ENCODE measurements around the gene BEX3. TPM values are rescaled to one million over a fixed set of nuclear protein-coding genes. Genes with fewer than 3 reads are reported as not detected.
A peak's percentile ranks its signal among the peaks of the same experiment; 100 is the strongest.
"Not testable (repeated sequence)": the region's sequence is repeated elsewhere in the genome, so short reads cannot be mapped to it uniquely, and the experiment has no call there.

The BEX3 gene
- polyA plus RNA-seq, 2 donors, result 28.2 to 60.1 TPM

GRCh38 chrX:103357871-103358270 lies 18.5 kb upstream of the BEX3 start:
- peak overlapping the region in 1 of 2 donors; percentile 69 for H3K4me3 ChIP-seq (ENCODE audit: low read depth in 1 of 2, low read length in 2 of 2)
- H3K36me3 ChIP-seq (ENCODE audit: control insufficient read depth in 2 of 2, insufficient read depth in 2 of 2, low read length in 1 of 2), result no peaks in the 10 kb centered on the region
- no peak overlapping the region for H3K27ac ChIP-seq (ENCODE audit: low read depth in 2 of 2, low read length in 1 of 2)
- 84 to 92% methylated on average over 2 of the region's 2 CpGs for WGBS, 2 donors
- no peaks in the 10 kb centered on the region for H3K9me3 ChIP-seq (ENCODE audit: control insufficient read depth in 2 of 2, insufficient read depth in 1 of 2, low read depth in 1 of 2, low read length in 1 of 2)
- H3K4me1 ChIP-seq (ENCODE audit: control insufficient read depth in 2 of 2, insufficient read depth in 2 of 2, low read length in 1 of 2), result no peaks in the 10 kb centered on the region
- H3K27me3 ChIP-seq (ENCODE audit: control insufficient read depth in 1 of 2, insufficient read depth in 2 of 2, low read length in 2 of 2), result no peaks in the 10 kb centered on the region

- H3K9me3 ChIP-seq (ENCODE audit: control insufficient read depth in 2 of 2, insufficient read depth in 1 of 2, low read depth in 1 of 2, low read length in 1 of 2); H3K4me3 ChIP-seq (ENCODE audit: low read depth in 1 of 2, low read length in 2 of 2); H3K27me3 ChIP-seq (ENCODE audit: control insufficient read depth in 1 of 2, insufficient read depth in 2 of 2, low read length in 2 of 2); H3K36me3 ChIP-seq (ENCODE audit: control insufficient read depth in 2 of 2, insufficient read depth in 2 of 2, low read length in 1 of 2); H3K27ac ChIP-seq (ENCODE audit: low read depth in 2 of 2, low read length in 1 of 2); H3K4me1 ChIP-seq (ENCODE audit: control insufficient read depth in 2 of 2, insufficient read depth in 2 of 2, low read length in 1 of 2): not testable (repeated sequence)
- 77 to 86% methylated on average over 3 of the region's 3 CpGs for WGBS, 2 donors
Observed at GRCh38 chrX:103359605-103360004, 16.7 kb upstream of the BEX3 start.

DNA sequence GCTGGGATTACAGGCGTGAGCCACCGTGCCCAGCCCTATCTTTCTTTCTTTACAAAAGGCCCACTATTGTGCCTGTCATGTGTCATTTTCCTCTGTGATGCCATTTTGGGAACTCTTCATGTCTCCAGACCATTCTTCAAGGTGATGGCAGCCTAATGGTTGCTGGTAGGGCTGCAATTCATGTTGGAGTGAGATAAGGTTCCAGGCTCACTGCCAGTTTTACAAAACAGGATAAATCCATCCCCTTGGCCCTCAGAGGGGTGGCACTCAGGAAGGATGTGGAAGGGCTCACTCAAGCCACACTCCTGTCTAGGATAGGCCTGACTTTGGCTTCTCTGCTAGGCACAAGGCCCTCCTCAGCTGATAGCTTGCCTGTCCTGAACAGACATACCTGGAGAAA lies 16.2 kb upstream of the BEX3 start:
- H3K9me3 ChIP-seq (ENCODE audit: control insufficient read depth in 2 of 2, insufficient read depth in 1 of 2, low read depth in 1 of 2, low read length in 1 of 2), result no peaks in the 10 kb centered on the region
- WGBS, 2 donors, result 75 to 82% methylated on average over 2 of the region's 2 CpGs
- H3K27ac ChIP-seq (ENCODE audit: low read depth in 2 of 2, low read length in 1 of 2), result no peak overlapping the region
- no peaks in the 10 kb centered on the region for H3K4me1 ChIP-seq (ENCODE audit: control insufficient read depth in 2 of 2, insufficient read depth in 2 of 2, low read length in 1 of 2)
- H3K4me3 ChIP-seq (ENCODE audit: low read depth in 1 of 2, low read length in 2 of 2), result no peak overlapping the region
- H3K36me3 ChIP-seq (ENCODE audit: control insufficient read depth in 2 of 2, insufficient read depth in 2 of 2, low read length in 1 of 2), result no peaks in the 10 kb centered on the region
- H3K27me3 ChIP-seq (ENCODE audit: control insufficient read depth in 1 of 2, insufficient read depth in 2 of 2, low read length in 2 of 2), result no peaks in the 10 kb centered on the region

DNA sequence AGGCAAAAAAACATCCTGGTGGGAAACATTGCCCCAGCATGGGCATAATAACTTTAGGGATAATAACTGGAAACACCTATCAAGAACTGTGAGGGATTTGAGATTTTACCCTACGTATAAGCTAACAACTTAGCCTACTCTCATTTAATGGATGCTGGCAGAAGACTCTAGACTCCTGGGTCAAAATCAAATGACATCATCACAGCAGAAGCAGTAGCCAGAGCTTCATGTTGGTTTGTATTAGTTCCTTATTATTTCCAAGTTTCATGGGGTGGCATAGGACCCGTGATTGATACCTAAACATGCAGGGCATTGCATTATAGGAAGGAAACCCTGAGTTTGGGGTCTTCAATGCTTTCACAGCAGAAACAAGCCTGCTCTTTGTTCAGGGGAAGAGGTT lies 15.4 kb upstream of the BEX3 start:
- H3K27me3 ChIP-seq (ENCODE audit: control insufficient read depth in 1 of 2, insufficient read depth in 2 of 2, low read length in 2 of 2), result no peaks in the 10 kb centered on the region
- H3K4me3 ChIP-seq (ENCODE audit: low read depth in 1 of 2, low read length in 2 of 2), result no peak overlapping the region
- H3K36me3 ChIP-seq (ENCODE audit: control insufficient read depth in 2 of 2, insufficient read depth in 2 of 2, low read length in 1 of 2), result no peaks in the 10 kb centered on the region
- no peaks in the 10 kb centered on the region for H3K4me1 ChIP-seq (ENCODE audit: control insufficient read depth in 2 of 2, insufficient read depth in 2 of 2, low read length in 1 of 2)
- 48 to 61% methylated on average over 2 of the region's 2 CpGs for WGBS, 2 donors
- no peaks in the 10 kb centered on the region for H3K9me3 ChIP-seq (ENCODE audit: control insufficient read depth in 2 of 2, insufficient read depth in 1 of 2, low read depth in 1 of 2, low read length in 1 of 2)
- H3K27ac ChIP-seq (ENCODE audit: low read depth in 2 of 2, low read length in 1 of 2), result no peak overlapping the region

- Histone ChIP-seq H3K4me3 (ENCODE audit: low read depth in 1 of 2, low read length in 2 of 2) (no peak overlapping the region), H3K4me1 (ENCODE audit: control insufficient read depth in 2 of 2, insufficient read depth in 2 of 2, low read length in 1 of 2) (no peaks in the 10 kb centered on the region), H3K27me3 (ENCODE audit: control insufficient read depth in 1 of 2, insufficient read depth in 2 of 2, low read length in 2 of 2) (no peaks in the 10 kb centered on the region), H3K9me3 (ENCODE audit: control insufficient read depth in 2 of 2, insufficient read depth in 1 of 2, low read depth in 1 of 2, low read length in 1 of 2) (no peaks in the 10 kb centered on the region), H3K27ac (ENCODE audit: low read depth in 2 of 2, low read length in 1 of 2) (no peak overlapping the region), H3K36me3 (ENCODE audit: control insufficient read depth in 2 of 2, insufficient read depth in 2 of 2, low read length in 1 of 2) (no peaks in the 10 kb centered on the region)
- WGBS, 2 donors, result 16 to 43% methylated on average over 1 of the region's 1 CpG
Observed at GRCh38 chrX:103361798-103362197, 14.5 kb upstream of the BEX3 start.

GRCh38 chrX:103362474-103362873 lies 13.9 kb upstream of the BEX3 start:
- no peaks in the 10 kb centered on the region for H3K9me3 ChIP-seq (ENCODE audit: control insufficient read depth in 2 of 2, insufficient read depth in 1 of 2, low read depth in 1 of 2, low read length in 1 of 2)
- WGBS, 2 donors, result 29% methylated on average over 1 of the region's 1 CpG
- no peak overlapping the region for H3K4me3 ChIP-seq (ENCODE audit: low read depth in 1 of 2, low read length in 2 of 2)

DNA sequence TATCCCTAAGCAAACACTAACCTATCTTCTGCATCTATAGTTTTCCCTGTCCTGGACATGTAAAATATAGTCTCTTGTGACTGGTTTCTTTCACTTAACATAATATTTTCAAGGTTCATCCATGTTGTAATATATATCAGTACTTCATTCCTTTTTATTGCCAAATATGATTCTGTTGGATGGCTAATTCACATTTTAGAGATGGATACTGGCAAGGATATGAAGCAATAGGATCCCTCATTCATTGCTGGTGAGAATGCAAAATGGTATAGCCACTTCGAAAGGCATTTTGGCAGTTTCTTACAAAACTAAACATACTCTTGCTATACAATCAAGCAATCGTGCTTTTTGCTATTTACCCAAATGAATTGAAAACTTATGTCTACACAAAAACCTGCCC lies 13.3 kb upstream of the BEX3 start:
- no peaks in the 10 kb centered on the region for H3K9me3 ChIP-seq (ENCODE audit: control insufficient read depth in 2 of 2, insufficient read depth in 1 of 2, low read depth in 1 of 2, low read length in 1 of 2)
- no peak overlapping the region for H3K27ac ChIP-seq (ENCODE audit: low read depth in 2 of 2, low read length in 1 of 2)
- 90 to 93% methylated on average over 2 of the region's 2 CpGs for WGBS, 2 donors

More at GRCh38 chrX:103362474-103362873, 13.9 kb upstream of the BEX3 start:
- no peaks in the 10 kb centered on the region for H3K27me3 ChIP-seq (ENCODE audit: control insufficient read depth in 1 of 2, insufficient read depth in 2 of 2, low read length in 2 of 2)
- H3K27ac ChIP-seq (ENCODE audit: low read depth in 2 of 2, low read length in 1 of 2), result no peak overlapping the region
- no peaks in the 10 kb centered on the region for H3K4me1 ChIP-seq (ENCODE audit: control insufficient read depth in 2 of 2, insufficient read depth in 2 of 2, low read length in 1 of 2)
- H3K36me3 ChIP-seq (ENCODE audit: control insufficient read depth in 2 of 2, insufficient read depth in 2 of 2, low read length in 1 of 2), result no peaks in the 10 kb centered on the region

DNA sequence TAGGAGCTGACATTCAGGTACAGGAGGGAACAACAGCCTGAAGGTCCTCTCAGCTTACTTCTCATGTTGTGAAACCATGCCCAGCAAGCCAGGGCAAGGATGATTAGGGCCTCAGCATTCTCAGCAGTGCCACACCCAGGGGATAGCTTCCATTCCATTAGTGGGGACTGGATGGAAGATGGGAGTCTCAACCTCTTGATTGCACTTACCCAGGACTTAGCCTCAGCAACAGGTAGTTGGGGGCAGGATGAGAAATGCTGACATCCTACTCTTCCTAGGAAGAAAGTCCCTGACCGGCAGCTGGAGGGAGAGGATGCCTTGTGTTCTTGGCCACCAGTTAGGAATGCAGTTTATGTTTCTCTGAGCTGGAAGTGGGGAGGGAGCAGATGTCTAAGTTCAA lies 8.8 kb upstream of the BEX3 start:
- H3K4me3 ChIP-seq (ENCODE audit: low read depth in 1 of 2, low read length in 2 of 2), result no peak overlapping the region
- no peaks in the 10 kb centered on the region for H3K9me3 ChIP-seq (ENCODE audit: control insufficient read depth in 2 of 2, insufficient read depth in 1 of 2, low read depth in 1 of 2, low read length in 1 of 2)
- H3K27ac ChIP-seq (ENCODE audit: low read depth in 2 of 2, low read length in 1 of 2), result no peak overlapping the region
- no peaks in the 10 kb centered on the region for H3K36me3 ChIP-seq (ENCODE audit: control insufficient read depth in 2 of 2, insufficient read depth in 2 of 2, low read length in 1 of 2)
- WGBS, 2 donors, result 55 to 70% methylated on average over 1 of the region's 1 CpG
- H3K4me1 ChIP-seq (ENCODE audit: control insufficient read depth in 2 of 2, insufficient read depth in 2 of 2, low read length in 1 of 2), result no peaks in the 10 kb centered on the region
- peaks cover 0 to 4% of the 10 kb centered on the region in 2 donors for H3K27me3 ChIP-seq (ENCODE audit: control insufficient read depth in 1 of 2, insufficient read depth in 2 of 2, low read length in 2 of 2)

More for the DNA sequence above, 13.3 kb upstream of the BEX3 start:
- Histone ChIP-seq H3K36me3 (ENCODE audit: control insufficient read depth in 2 of 2, insufficient read depth in 2 of 2, low read length in 1 of 2) (no peaks in the 10 kb centered on the region), H3K4me1 (ENCODE audit: control insufficient read depth in 2 of 2, insufficient read depth in 2 of 2, low read length in 1 of 2) (no peaks in the 10 kb centered on the region), H3K27me3 (ENCODE audit: control insufficient read depth in 1 of 2, insufficient read depth in 2 of 2, low read length in 2 of 2) (no peaks in the 10 kb centered on the region), H3K4me3 (ENCODE audit: low read depth in 1 of 2, low read length in 2 of 2) (no peak overlapping the region)

DNA sequence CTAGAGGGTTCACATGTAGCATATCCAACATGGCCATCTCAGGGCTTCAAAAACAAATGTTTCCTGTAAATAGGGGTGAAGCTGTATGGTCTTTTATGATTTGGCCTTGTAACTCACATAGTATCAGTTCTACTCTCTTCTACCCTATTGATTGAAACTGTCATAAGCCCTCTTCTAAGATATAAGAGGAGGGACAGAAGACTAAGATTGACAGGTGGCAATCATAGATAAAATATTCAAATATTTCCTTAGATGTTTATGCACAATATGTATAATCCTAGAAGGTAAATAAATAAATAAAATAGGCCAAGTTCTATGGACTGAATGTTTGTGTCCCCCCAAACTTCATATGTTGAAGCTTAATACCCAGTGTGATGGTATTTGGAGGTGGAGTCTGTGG lies 6.9 kb upstream of the BEX3 start:
- no peak overlapping the region for H3K4me3 ChIP-seq (ENCODE audit: low read depth in 1 of 2, low read length in 2 of 2)
- no peaks in the 10 kb centered on the region for H3K9me3 ChIP-seq (ENCODE audit: control insufficient read depth in 2 of 2, insufficient read depth in 1 of 2, low read depth in 1 of 2, low read length in 1 of 2)
- no peak overlapping the region for H3K27ac ChIP-seq (ENCODE audit: low read depth in 2 of 2, low read length in 1 of 2)
- H3K27me3 ChIP-seq (ENCODE audit: control insufficient read depth in 1 of 2, insufficient read depth in 2 of 2, low read length in 2 of 2), result peaks cover 0 to 4% of the 10 kb centered on the region in 2 donors
- H3K36me3 ChIP-seq (ENCODE audit: control insufficient read depth in 2 of 2, insufficient read depth in 2 of 2, low read length in 1 of 2), result no peaks in the 10 kb centered on the region
- H3K4me1 ChIP-seq (ENCODE audit: control insufficient read depth in 2 of 2, insufficient read depth in 2 of 2, low read length in 1 of 2), result no peaks in the 10 kb centered on the region

DNA sequence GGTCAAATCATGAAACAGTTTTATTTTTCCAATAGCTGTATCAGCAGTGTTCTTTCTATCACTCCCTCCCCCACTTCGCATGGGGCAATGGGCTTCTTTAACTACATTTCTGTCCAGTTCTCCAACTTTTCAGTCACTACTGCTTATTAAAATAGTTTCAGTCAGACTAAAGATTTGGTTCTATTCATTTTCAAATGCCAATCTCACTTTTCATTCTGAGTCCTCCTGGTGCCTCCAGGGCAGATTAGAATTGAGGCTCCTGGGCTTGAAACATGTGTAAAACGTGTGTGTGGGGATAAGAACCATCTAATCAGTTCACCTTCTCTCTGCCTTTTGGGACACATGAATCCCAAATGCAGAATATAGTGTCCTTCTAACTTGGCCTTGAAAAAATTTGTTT lies 3.5 kb upstream of the BEX3 start:
- 45 to 70% methylated on average over 2 of the region's 2 CpGs for WGBS, 2 donors
- Histone ChIP-seq H3K27ac (ENCODE audit: low read depth in 2 of 2, low read length in 1 of 2) (no peak overlapping the region), H3K9me3 (ENCODE audit: control insufficient read depth in 2 of 2, insufficient read depth in 1 of 2, low read depth in 1 of 2, low read length in 1 of 2) (no peaks in the 10 kb centered on the region), H3K27me3 (ENCODE audit: control insufficient read depth in 1 of 2, insufficient read depth in 2 of 2, low read length in 2 of 2) (peaks cover 0 to 4% of the 10 kb centered on the region in 2 donors), H3K4me3 (ENCODE audit: low read depth in 1 of 2, low read length in 2 of 2) (no peak overlapping the region), H3K36me3 (ENCODE audit: control insufficient read depth in 2 of 2, insufficient read depth in 2 of 2, low read length in 1 of 2) (no peaks in the 10 kb centered on the region), H3K4me1 (ENCODE audit: control insufficient read depth in 2 of 2, insufficient read depth in 2 of 2, low read length in 1 of 2) (no peaks in the 10 kb centered on the region)
